Right lobe of liver (tissue), 6 donors: ENCODE results near the gene PFKFB1. TPM values are rescaled to one million over a fixed set of nuclear protein-coding genes. Genes with fewer than 3 reads are reported as not detected.

Source experiments
- ATAC-seq, 4 donors: fragments of 200-7000 bp; cut with Tn5 transposase; one replicate each; pipeline ENCODE4 v1.9.1; 2020; ENCODE audit warnings: mild to moderate bottlenecking in 4 of 4, moderate library complexity in 4 of 4
- DNase-seq, 3 donors: peaks; one replicate each; pipeline ENCODE4 v3.0.0-alpha.2; 2020
- H3K27ac ChIP-seq, 3 donors: fragments of 200-600 bp; one replicate each; pipeline ENCODE4 v1.8.0; 2022
- H3K27me3 ChIP-seq, 2 donors: fragments of 200-600 bp; one replicate each; pipeline ENCODE4 v1.8.0; 2022
- H3K36me3 ChIP-seq, 4 donors: fragments of 200-600 bp; sonication (generic) in 1 of 4; one replicate each; pipeline versions ENCODE4 v1.5.1 to v1.8.0; 2017 to 2022; ENCODE audit warnings: control low read depth in 1 of 4
- H3K4me1 ChIP-seq, 4 donors: fragments of 200-600 bp; sonication (generic) in 1 of 4; one replicate each; pipeline versions ENCODE4 v1.5.1 to v1.8.0; 2017 to 2022; ENCODE audit warnings: control low read depth in 1 of 4
- H3K4me3 ChIP-seq, 3 donors: fragments of 200-600 bp; one replicate each; pipeline ENCODE4 v1.8.0; 2022
- H3K9me3 ChIP-seq, 4 donors: fragments of 200-600 bp; sonication (generic) in 1 of 4; one replicate each; pipeline versions ENCODE4 v1.5.1 to v1.8.0; 2017 to 2022; ENCODE audit warnings: control low read depth in 1 of 4
- POLR2A ChIP-seq: fragments of 450-650 bp; IDR thresholded peaks from one replicate; pipeline ENCODE4 v1.6.1; 2017; ENCODE audit warnings: antibody characterized with exemption, mild to moderate bottlenecking
- WGBS: methylation state at CpG from one replicate; pipeline ENCODE4 v1.1.6; 2018; ENCODE audit warnings: low coverage, low lambda C conversion rate; ENCODE audit not compliant: insufficient coverage; ENCODE audit errors: missing lambda C conversion rate; 5-methylcytosine and 5-hydroxymethylcytosine counted together
- intact Hi-C, 2 donors: fragments of 100-400 bp; cut with DNase I; formaldehyde crosslinking; loops; one replicate each; pipeline versions ENCODE4 v1.11.2 to v1.14.1; 2022
- total RNA-seq, 6 experiments: library from RNA; depleted of rRNA in 2 of 6; stranded (reverse); fragments of >200 nt in 2 of 6; fragmentation: NEBNext Ultra II Directional in 3 of 6; extraction: Animal tissue kit (Norgen Biotek cat#: 25700) in 3 of 6; gene quantifications; one replicate each; pipeline versions ENCODE4 v1.1.0 to v1.2.4, GENCODE V29; 2016 to 2023
- TF ChIP-seq, protein P1 (sequence below), 4 donors: fragments of 200-600 bp in 3 of 4; fragments of 450-650 bp in 1 of 4; IDR thresholded peaks; one replicate each; pipeline versions ENCODE4 v1.5.1 to v1.8.0; 2016 to 2022; ENCODE audit warnings: antibody characterized with exemption in 4 of 4, mild to moderate bottlenecking in 2 of 4
- donor health status: DM: no; HTN: yes; CAD: no.
- donor health status: DM: no; HTN: no; CAD: no.
- donor health status: DM: no; HTN: no; CAD: no.
- donor health status: DM: no; HTN: yes; CAD: no.
- donor health status: DM: no; HTN: yes; CAD: no.

PFKFB1 gene
- total RNA-seq, 6 experiments from 2014 or later = 3.8 to 21.8 (median 16.7) TPM

- no peak overlapping the region for H3K4me3 ChIP-seq
- no peaks in the 10 kb centered on the region for H3K27me3 ChIP-seq
- peaks cover 0 to 25% (median 9%) of the 10 kb centered on the region in 4 donors for H3K4me1 ChIP-seq
- H3K27ac ChIP-seq = peak overlapping the region in 1 of 3 donors; percentile 69
- no peak for TF ChIP-seq POLR2A
- TF ChIP-seq, protein P1, sequence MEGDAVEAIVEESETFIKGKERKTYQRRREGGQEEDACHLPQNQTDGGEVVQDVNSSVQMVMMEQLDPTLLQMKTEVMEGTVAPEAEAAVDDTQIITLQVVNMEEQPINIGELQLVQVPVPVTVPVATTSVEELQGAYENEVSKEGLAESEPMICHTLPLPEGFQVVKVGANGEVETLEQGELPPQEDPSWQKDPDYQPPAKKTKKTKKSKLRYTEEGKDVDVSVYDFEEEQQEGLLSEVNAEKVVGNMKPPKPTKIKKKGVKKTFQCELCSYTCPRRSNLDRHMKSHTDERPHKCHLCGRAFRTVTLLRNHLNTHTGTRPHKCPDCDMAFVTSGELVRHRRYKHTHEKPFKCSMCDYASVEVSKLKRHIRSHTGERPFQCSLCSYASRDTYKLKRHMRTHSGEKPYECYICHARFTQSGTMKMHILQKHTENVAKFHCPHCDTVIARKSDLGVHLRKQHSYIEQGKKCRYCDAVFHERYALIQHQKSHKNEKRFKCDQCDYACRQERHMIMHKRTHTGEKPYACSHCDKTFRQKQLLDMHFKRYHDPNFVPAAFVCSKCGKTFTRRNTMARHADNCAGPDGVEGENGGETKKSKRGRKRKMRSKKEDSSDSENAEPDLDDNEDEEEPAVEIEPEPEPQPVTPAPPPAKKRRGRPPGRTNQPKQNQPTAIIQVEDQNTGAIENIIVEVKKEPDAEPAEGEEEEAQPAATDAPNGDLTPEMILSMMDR (IDR thresholded peaks at IDR 0.05) = no peak
- DNase-seq (no peak), ATAC-seq (peak; percentile 7 to 69 (median 56))
- no peaks in the 10 kb centered on the region for H3K9me3 ChIP-seq
- 18% methylated on average over 5 of the region's 9 CpGs for WGBS
- intact Hi-C loops = no loop called here
- H3K36me3 ChIP-seq = no peaks in the 10 kb centered on the region
Measured at GRCh38 chrX:55008571-55009358, 14.8 kb upstream of the PFKFB1 start.

GRCh38 chrX:55007656-55008055, 13.7 kb upstream of the PFKFB1 start:
- TF ChIP-seq, protein P1 (IDR thresholded peaks at IDR 0.05) = no peak
- no peak for TF ChIP-seq POLR2A
- peak overlapping the region in 2 of 3 donors; percentile 64 to 69 for H3K27ac ChIP-seq
- 31% methylated on average over 6 of the region's 6 CpGs for WGBS

DNA sequence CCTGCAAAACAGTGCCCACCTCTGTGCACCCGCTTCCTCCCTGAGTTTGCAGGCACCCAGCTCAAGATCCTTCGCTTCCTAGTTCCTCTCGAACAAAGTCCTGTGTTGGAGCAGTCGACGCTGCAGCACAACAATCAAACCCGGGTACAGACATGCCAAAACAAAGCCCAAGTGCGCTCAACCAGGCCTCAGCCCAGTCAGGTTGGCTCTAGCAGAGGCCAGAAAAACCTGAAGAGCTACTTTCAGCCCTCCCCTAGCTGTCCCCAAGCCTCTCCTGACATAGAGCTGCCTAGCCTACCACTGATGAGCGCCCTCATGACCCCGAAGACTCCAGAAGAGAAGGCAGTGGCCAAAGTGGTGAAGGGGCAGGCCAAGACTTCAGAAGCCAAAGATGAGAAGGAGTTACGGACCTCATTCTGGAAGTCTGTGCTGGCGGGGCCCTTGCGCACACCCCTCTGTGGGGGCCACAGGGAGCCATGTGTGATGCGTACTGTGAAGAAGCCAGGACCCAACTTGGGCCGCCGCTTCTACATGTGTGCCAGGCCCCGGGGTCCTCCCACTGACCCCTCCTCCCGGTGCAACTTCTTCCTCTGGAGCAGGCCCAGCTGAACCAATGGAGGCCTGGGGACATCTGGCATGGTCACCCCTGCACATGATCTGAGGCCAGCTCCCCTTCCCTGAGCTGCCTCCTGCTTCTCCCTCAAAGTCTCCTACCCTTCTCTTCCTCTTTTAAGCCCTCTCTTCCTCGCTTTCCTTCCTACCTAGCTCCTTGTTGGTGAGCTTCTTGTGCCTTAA, 13.0 kb upstream of the PFKFB1 start:
- no peak for TF ChIP-seq POLR2A
- TF ChIP-seq, protein P1 (IDR thresholded peaks at IDR 0.05) = no peak
- H3K36me3 ChIP-seq = peaks cover 0 to 3% (median 0%) of the 10 kb centered on the region in 4 donors
- peaks cover 0 to 25% (median 9%) of the 10 kb centered on the region in 4 donors for H3K4me1 ChIP-seq
- H3K9me3 ChIP-seq = no peaks in the 10 kb centered on the region
- WGBS = 77% methylated on average over 6 of the region's 18 CpGs
- DNase-seq (no peak), ATAC-seq (peak in 2 of 4 donors; percentile 25 to 35)
- H3K27me3 ChIP-seq = no peaks in the 10 kb centered on the region
- H3K4me3 ChIP-seq = no peak overlapping the region
- peak overlapping the region; percentile 51 to 69 (median 64) for H3K27ac ChIP-seq
- intact Hi-C loops = no loop called here

More at GRCh38 chrX:55007656-55008055, 13.7 kb upstream of the PFKFB1 start:
- DNase-seq (peak in 1 of 3 donors; percentile 76), ATAC-seq (peak; percentile 77 to 93 (median 82))
- Histone ChIP-seq H3K27me3 (no peaks in the 10 kb centered on the region), H3K36me3 (peaks cover 0 to 3% (median 0%) of the 10 kb centered on the region in 4 donors), H3K4me1 (peaks cover 0 to 25% (median 9%) of the 10 kb centered on the region in 4 donors), H3K9me3 (no peaks in the 10 kb centered on the region), H3K4me3 (no peak overlapping the region)
- intact Hi-C loops = no loop called here

DNA sequence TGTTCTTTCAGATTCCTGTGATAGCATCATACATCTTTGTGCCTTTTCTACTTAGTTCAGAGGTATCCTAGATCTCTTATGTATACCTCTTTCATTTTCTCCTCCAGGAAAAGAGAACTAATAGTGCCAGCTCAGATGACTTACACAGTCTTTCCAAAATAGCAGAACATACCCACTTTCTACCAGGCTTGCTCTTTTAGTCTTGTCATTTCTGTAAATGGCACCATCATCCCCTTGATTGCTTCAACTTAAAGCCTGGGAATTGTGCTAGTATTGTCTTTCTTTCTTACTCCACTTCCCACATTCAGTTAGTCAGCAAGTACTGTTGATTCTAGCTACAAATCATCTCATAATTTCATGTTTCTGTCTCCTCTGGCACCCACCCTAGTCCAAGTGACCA, 11.3 kb upstream of the PFKFB1 start:
- ATAC-seq (no peak), DNase-seq (no peak)
- no peak overlapping the region for H3K27ac ChIP-seq
- peaks cover 0 to 25% (median 9%) of the 10 kb centered on the region in 4 donors for H3K4me1 ChIP-seq
- peaks cover 0 to 3% (median 0%) of the 10 kb centered on the region in 4 donors for H3K36me3 ChIP-seq
- intact Hi-C loops = no loop called here
- no peak overlapping the region for H3K4me3 ChIP-seq
- H3K9me3 ChIP-seq = no peaks in the 10 kb centered on the region
- TF ChIP-seq, protein P1 (IDR thresholded peaks at IDR 0.05) = no peak
- no peak for TF ChIP-seq POLR2A
- H3K27me3 ChIP-seq = no peaks in the 10 kb centered on the region
